ENCODE data around the gene SNX24. TPM values are rescaled to one million over a fixed set of nuclear protein-coding genes. Genes with fewer than 3 reads are reported as not detected.

SNX24 gene
- total RNA-seq, 1 experiment from 2014 or later: 13.9 TPM

DNA sequence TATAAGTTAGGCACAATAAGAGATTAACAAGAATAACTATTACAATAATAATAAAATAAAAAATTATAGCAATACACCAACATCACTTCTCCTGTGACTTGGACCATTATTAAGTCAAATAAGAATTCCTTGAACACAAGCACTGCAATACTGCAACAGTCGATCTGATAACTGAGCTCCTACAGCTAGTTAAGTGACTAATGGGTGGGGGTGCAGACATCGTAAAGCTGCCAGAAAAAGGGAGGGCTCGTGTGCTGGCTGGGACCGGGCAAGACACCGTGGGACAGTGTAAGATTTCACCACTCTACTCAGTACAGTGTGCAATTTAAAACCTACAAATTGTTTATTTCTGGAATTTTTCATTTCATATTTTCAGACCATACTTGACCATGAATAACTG lies 78.8 kb downstream of the SNX24 start:
- TF ChIP-seq, protein P1, sequence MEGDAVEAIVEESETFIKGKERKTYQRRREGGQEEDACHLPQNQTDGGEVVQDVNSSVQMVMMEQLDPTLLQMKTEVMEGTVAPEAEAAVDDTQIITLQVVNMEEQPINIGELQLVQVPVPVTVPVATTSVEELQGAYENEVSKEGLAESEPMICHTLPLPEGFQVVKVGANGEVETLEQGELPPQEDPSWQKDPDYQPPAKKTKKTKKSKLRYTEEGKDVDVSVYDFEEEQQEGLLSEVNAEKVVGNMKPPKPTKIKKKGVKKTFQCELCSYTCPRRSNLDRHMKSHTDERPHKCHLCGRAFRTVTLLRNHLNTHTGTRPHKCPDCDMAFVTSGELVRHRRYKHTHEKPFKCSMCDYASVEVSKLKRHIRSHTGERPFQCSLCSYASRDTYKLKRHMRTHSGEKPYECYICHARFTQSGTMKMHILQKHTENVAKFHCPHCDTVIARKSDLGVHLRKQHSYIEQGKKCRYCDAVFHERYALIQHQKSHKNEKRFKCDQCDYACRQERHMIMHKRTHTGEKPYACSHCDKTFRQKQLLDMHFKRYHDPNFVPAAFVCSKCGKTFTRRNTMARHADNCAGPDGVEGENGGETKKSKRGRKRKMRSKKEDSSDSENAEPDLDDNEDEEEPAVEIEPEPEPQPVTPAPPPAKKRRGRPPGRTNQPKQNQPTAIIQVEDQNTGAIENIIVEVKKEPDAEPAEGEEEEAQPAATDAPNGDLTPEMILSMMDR (conservative IDR thresholded peaks at IDR 0.05): no peak
- no peaks in the 10 kb centered on the region for H3K79me2 ChIP-seq (ENCODE audit: insufficient read depth, low read length)
- no peaks in the 10 kb centered on the region for H3K23me2 ChIP-seq (ENCODE audit: insufficient read length, low read depth, low read length, poor library complexity, severe bottlenecking)
- no peak overlapping the region for H3K4me2 ChIP-seq (ENCODE audit: insufficient read depth, insufficient read length, low read length)
- H3K79me1 ChIP-seq (ENCODE audit: insufficient read depth, low read depth, low read length, poor library complexity, severe bottlenecking): no peaks in the 10 kb centered on the region
- H3T11ph ChIP-seq (ENCODE audit: low read length): no peak overlapping the region
- no peak overlapping the region for H3K4ac ChIP-seq (ENCODE audit: low read depth, low read length)
- no CpG with 5 or more reads among the region's 5 CpGs for WGBS (ENCODE audit: extremely low coverage, insufficient read length, low lambda C conversion rate)
- no peak overlapping the region for H3K4me3 Mint-ChIP-seq
- no peaks in the 10 kb centered on the region for H4K20me1 ChIP-seq (ENCODE audit: control insufficient read depth, insufficient read depth, insufficient read length)
- H3K18ac ChIP-seq (ENCODE audit: insufficient read length, low read depth, low read length): no peak overlapping the region
- no peak overlapping the region for H3K9ac ChIP-seq (ENCODE audit: extremely low read depth, insufficient read length, low read length)
- no peak overlapping the region for H3K27ac Mint-ChIP-seq
- no peak overlapping the region for H2BK15ac ChIP-seq (ENCODE audit: low read depth, low read length)
- H4K5ac ChIP-seq (ENCODE audit: insufficient read length, low read depth, low read length): no peak overlapping the region
- H3K27ac ChIP-seq (ENCODE audit: insufficient read length, low read depth, low read length): no peak overlapping the region
- no peak overlapping the region for H2BK12ac ChIP-seq (ENCODE audit: insufficient read length, low read depth, low read length)
- H3K56ac ChIP-seq (ENCODE audit: insufficient read length, low read depth, low read length): no peak overlapping the region
- no peak overlapping the region for H2AFZ ChIP-seq (ENCODE audit: low read length)
- H2BK20ac ChIP-seq (ENCODE audit: low read depth, low read length, poor library complexity, severe bottlenecking): no peak overlapping the region
- no peak overlapping the region for H3K14ac ChIP-seq (ENCODE audit: insufficient read depth, low read length)
- H4K91ac ChIP-seq (ENCODE audit: insufficient read length, low read depth, low read length): no peak overlapping the region
- H3K23ac ChIP-seq (ENCODE audit: insufficient read length, low read depth, low read length): no peak overlapping the region
- no peak overlapping the region for H2BK5ac ChIP-seq (ENCODE audit: insufficient read length, low read length)
- H3K4me1 Mint-ChIP-seq: peaks cover 43 to 50% of the 10 kb centered on the region in 2 experiments
- no peaks in the 10 kb centered on the region for H3K36me3 Mint-ChIP-seq (ENCODE audit: insufficient read depth in 1 of 3, low read depth in 3 of 3)
- H2BK120ac ChIP-seq (ENCODE audit: low read depth, low read length, poor library complexity, severe bottlenecking): no peak overlapping the region
- DNase-seq: no peak
- no peaks in the 10 kb centered on the region for H3K9me3 ChIP-seq (ENCODE audit: control insufficient read depth, low read depth, low read length)
- H4K8ac ChIP-seq (replicated peaks; ENCODE audit: insufficient read length, low read depth, low read length): no peak overlapping the region
- H2AK5ac ChIP-seq (ENCODE audit: insufficient read length, low read length): no peak overlapping the region
- no peaks in the 10 kb centered on the region; the same call in 1 of the 2 replicates for H3K27me3 Mint-ChIP-seq (ENCODE audit: low read depth)
- H3K4me1 ChIP-seq (ENCODE audit: insufficient read depth, low read length): peaks cover 9% of the 10 kb centered on the region; the same call in 1 of the 2 replicates
- H3K9me3 Mint-ChIP-seq: no peaks in the 10 kb centered on the region; a peak in 1 of 5 replicates
- no peaks in the 10 kb centered on the region for H3K27me3 ChIP-seq (ENCODE audit: insufficient read depth, low read length)
